ENCODE data around the gene BAAT. TPM values are rescaled to one million over a fixed set of nuclear protein-coding genes. Genes with fewer than 3 reads are reported as not detected.

Gene BAAT
- total and polyA plus RNA-seq, 2 of the 13 experiments (the other 11 are each of a cell fraction or from before 2014, with no cell fraction given), result 0.71 to 7.9 TPM

DNA sequence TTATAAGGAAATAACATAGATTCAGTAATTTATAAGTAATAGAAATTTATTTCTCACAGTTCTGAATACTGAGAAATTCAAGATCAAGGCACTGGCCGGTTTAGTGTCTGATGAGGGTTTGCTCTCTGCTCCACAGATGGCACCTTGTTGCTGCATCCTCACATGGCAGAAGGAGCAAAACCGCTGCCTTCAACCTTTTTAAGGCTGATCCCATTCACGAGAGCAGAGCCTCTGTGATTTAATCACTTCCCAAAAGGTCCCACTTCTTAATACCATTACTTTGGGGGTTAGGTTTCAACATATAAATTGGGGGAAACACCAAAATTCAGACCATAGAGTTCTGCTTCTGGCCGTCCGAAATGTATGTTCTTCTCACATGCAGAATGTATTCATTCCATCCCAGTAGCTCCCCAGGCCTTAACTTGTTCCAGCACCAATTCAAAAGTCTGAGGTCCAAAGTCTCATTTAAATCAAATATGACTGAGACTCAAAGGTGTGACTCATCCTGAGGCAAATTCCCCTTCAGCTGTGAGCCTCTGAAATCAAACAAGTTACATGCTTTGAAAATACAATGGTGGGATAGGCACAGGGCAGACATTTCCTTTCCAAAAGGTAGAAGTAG lies 30.6 kb downstream of the BAAT start (continued):
- TF ChIP-seq ZBTB7B (CRISPR knock-in tag; IDR thresholded peaks at IDR 0.05) (peak; percentile 7; the same call in 1 of the 2 replicates), MXD4 (CRISPR knock-in tag; IDR thresholded peaks at IDR 0.05) (no peak), JUND (CRISPR knock-in tag; IDR thresholded peaks at IDR 0.05) (peak; percentile 99), NFATC3 (CRISPR knock-in tag; IDR thresholded peaks at IDR 0.05) (no peak), ZNF619 (CRISPR knock-in tag; IDR thresholded peaks at IDR 0.05) (no peak), NCOA1 (CRISPR knock-in tag; IDR thresholded peaks at IDR 0.05) (peak; percentile 46; the same call in 1 of the 2 replicates), ATF7-NPFF (CRISPR knock-in tag; IDR thresholded peaks at IDR 0.05; ENCODE audit: low read depth) (0 out of 2 replicates have a peak, but pooled peaks have one; percentile 43), NR2C2 (CRISPR knock-in tag; IDR thresholded peaks at IDR 0.05; ENCODE audit: borderline replicate concordance) (peak; percentile 30; the same call in 1 of the 2 replicates), MED1 (CRISPR knock-in tag; IDR thresholded peaks at IDR 0.05) (peak; percentile 97), PAWR (CRISPR knock-in tag; IDR thresholded peaks at IDR 0.05; ENCODE audit: borderline replicate concordance) (no peak), HDAC6 (IDR thresholded peaks at IDR 0.05; ENCODE audit: low read depth, low read length) (no peak), EP300 (IDR thresholded peaks at IDR 0.05; ENCODE audit: low read depth in 2 of 2, low read length in 2 of 2) (peak; percentile 81 to 97), EP300 (CRISPR knock-in tag; IDR thresholded peaks at IDR 0.05; ENCODE audit: borderline replicate concordance) (peak; percentile 84; the same call in 1 of the 2 replicates), NKX3-1 (CRISPR knock-in tag; IDR thresholded peaks at IDR 0.05) (no peak), CEBPG (CRISPR knock-in tag; IDR thresholded peaks at IDR 0.05) (peak; percentile 60)
- TF ChIP-seq, protein P1, sequence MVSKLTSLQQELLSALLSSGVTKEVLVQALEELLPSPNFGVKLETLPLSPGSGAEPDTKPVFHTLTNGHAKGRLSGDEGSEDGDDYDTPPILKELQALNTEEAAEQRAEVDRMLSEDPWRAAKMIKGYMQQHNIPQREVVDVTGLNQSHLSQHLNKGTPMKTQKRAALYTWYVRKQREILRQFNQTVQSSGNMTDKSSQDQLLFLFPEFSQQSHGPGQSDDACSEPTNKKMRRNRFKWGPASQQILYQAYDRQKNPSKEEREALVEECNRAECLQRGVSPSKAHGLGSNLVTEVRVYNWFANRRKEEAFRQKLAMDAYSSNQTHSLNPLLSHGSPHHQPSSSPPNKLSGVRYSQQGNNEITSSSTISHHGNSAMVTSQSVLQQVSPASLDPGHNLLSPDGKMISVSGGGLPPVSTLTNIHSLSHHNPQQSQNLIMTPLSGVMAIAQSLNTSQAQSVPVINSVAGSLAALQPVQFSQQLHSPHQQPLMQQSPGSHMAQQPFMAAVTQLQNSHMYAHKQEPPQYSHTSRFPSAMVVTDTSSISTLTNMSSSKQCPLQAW (CRISPR knock-in tag; IDR thresholded peaks at IDR 0.05), result peak; percentile 89
- TF ChIP-seq, protein P2, sequence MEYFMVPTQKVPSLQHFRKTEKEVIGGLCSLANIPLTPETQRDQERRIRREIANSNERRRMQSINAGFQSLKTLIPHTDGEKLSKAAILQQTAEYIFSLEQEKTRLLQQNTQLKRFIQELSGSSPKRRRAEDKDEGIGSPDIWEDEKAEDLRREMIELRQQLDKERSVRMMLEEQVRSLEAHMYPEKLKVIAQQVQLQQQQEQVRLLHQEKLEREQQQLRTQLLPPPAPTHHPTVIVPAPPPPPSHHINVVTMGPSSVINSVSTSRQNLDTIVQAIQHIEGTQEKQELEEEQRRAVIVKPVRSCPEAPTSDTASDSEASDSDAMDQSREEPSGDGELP (IDR thresholded peaks at IDR 0.05; ENCODE audit: borderline replicate concordance, low read depth), result peak; percentile 94
- TF ChIP-seq, protein P3, sequence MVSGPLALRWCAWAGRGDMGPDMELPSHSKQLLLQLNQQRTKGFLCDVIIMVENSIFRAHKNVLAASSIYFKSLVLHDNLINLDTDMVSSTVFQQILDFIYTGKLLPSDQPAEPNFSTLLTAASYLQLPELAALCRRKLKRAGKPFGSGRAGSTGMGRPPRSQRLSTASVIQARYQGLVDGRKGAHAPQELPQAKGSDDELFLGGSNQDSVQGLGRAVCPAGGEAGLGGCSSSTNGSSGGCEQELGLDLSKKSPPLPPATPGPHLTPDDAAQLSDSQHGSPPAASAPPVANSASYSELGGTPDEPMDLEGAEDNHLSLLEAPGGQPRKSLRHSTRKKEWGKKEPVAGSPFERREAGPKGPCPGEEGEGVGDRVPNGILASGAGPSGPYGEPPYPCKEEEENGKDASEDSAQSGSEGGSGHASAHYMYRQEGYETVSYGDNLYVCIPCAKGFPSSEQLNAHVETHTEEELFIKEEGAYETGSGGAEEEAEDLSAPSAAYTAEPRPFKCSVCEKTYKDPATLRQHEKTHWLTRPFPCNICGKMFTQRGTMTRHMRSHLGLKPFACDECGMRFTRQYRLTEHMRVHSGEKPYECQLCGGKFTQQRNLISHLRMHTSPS (CRISPR knock-in tag; IDR thresholded peaks at IDR 0.05; ENCODE audit: low read depth), result no peak
- TF ChIP-seq, protein P4, sequence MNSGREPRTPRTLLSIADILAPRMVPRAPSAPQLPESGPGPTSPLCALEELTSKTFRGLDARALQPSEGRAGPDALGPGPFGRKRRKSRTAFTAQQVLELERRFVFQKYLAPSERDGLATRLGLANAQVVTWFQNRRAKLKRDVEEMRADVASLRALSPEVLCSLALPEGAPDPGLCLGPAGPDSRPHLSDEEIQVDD (CRISPR knock-in tag; IDR thresholded peaks at IDR 0.05; ENCODE audit: borderline replicate concordance), result no peak
- TF ChIP-seq, protein P5, sequence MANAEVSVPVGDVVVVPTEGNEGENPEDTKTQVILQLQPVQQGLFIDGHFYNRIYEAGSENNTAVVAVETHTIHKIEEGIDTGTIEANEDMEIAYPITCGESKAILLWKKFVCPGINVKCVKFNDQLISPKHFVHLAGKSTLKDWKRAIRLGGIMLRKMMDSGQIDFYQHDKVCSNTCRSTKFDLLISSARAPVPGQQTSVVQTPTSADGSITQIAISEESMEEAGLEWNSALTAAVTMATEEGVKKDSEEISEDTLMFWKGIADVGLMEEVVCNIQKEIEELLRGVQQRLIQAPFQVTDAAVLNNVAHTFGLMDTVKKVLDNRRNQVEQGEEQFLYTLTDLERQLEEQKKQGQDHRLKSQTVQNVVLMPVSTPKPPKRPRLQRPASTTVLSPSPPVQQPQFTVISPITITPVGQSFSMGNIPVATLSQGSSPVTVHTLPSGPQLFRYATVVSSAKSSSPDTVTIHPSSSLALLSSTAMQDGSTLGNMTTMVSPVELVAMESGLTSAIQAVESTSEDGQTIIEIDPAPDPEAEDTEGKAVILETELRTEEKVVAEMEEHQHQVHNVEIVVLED (CRISPR knock-in tag; IDR thresholded peaks at IDR 0.05; ENCODE audit: borderline replicate concordance), result no peak

All from HepG2 (cell line).